Keratinocyte (primary cell): Measurements from ENCODE around the gene CNTNAP2. TPM values are rescaled to one million over a fixed set of nuclear protein-coding genes. Genes with fewer than 3 reads are reported as not detected.

Experiments used
- DNase-seq: peaks from one replicate; pipeline ENCODE4 v3.0.0-alpha.2; 2011; ENCODE audit warnings: low read depth, missing footprints, low spot score
- FAIRE-seq: peaks from 2 replicates; lab custom pipeline; 2011; peaks lifted over from hg19 to GRCh38; lab: Jason Lieb, UNC
- H2AFZ ChIP-seq: 2 replicates; pipeline ENCODE4 v1.6.0; 2012; ENCODE audit warnings: low read length, control low read depth, inconsistent platforms; ENCODE audit not compliant: control insufficient read depth
- H3K27ac ChIP-seq: 2 replicates; pipeline ENCODE4 v1.5.1; 2011; ENCODE audit warnings: low read length; ENCODE audit not compliant: control insufficient read depth, insufficient read depth
- H3K27me3 ChIP-seq: 3 replicates; pipeline ENCODE4 v1.6.0; 2011; ENCODE audit warnings: low read length; ENCODE audit not compliant: control insufficient read depth, insufficient read depth; ENCODE audit errors: extremely low read depth
- H3K36me3 ChIP-seq, 2 experiments: 2 replicates in 1 of 2; 3 replicates in 1 of 2; pipeline ENCODE4 v1.5.1; 2011; ENCODE audit warnings: low read length in 2 of 2, mild to moderate bottlenecking in 1 of 2; ENCODE audit not compliant: control insufficient read depth in 2 of 2, insufficient read depth in 2 of 2; ENCODE audit errors: extremely low read depth in 1 of 2
- H3K4me1 ChIP-seq: 3 replicates; pipeline ENCODE4 v1.5.1; 2011; ENCODE audit warnings: low read length; ENCODE audit not compliant: control insufficient read depth, insufficient read depth; ENCODE audit errors: extremely low read depth
- H3K4me2 ChIP-seq: 3 replicates; pipeline ENCODE4 v1.6.0; 2011; ENCODE audit warnings: low read depth, low read length; ENCODE audit not compliant: control insufficient read depth, insufficient read depth; ENCODE audit errors: extremely low read depth
- H3K4me3 ChIP-seq, 3 experiments: fragments of 200-600 bp in 1 of 3; sonication (generic) in 1 of 3; 2 replicates in 2 of 3; 3 replicates in 1 of 3; pipeline ENCODE4 v1.5.1; 2011 to 2016; ENCODE audit warnings: low read length in 3 of 3, mild to moderate bottlenecking in 3 of 3, control low read depth in 2 of 3, inconsistent platforms in 1 of 3, low read depth in 1 of 3, mixed read lengths in 1 of 3, mixed run types in 1 of 3, moderate library complexity in 1 of 3; ENCODE audit not compliant: control insufficient read depth in 2 of 3, insufficient read depth in 2 of 3; ENCODE audit errors: extremely low read depth in 1 of 3
- H3K79me2 ChIP-seq: 2 replicates; pipeline ENCODE4 v1.6.0; 2012; ENCODE audit warnings: low read length; ENCODE audit not compliant: control insufficient read depth, insufficient read depth
- H3K9ac ChIP-seq: 3 replicates; pipeline ENCODE4 v1.6.0; 2011; ENCODE audit warnings: low read length; ENCODE audit not compliant: control insufficient read depth, insufficient read depth; ENCODE audit errors: extremely low read depth
- H3K9me1 ChIP-seq: 3 replicates; pipeline ENCODE4 v1.6.0; 2011; ENCODE audit warnings: low read length; ENCODE audit not compliant: control insufficient read depth, insufficient read depth; ENCODE audit errors: extremely low read depth
- H3K9me3 ChIP-seq: 2 replicates; pipeline ENCODE4 v1.5.1; 2012; ENCODE audit warnings: low read depth, low read length; ENCODE audit not compliant: control insufficient read depth
- H4K20me1 ChIP-seq: 3 replicates; pipeline ENCODE4 v1.6.0; 2011; ENCODE audit warnings: low read length; ENCODE audit not compliant: control insufficient read depth, insufficient read depth; ENCODE audit errors: extremely low read depth
- CTCF ChIP-seq, 3 experiments: IDR thresholded peaks in 1 of 3; conservative IDR thresholded peaks in 1 of 3; optimal IDR thresholded peaks in 1 of 3; 2 replicates in 2 of 3; 3 replicates in 1 of 3; pipeline versions ENCODE3 to v1.5.1; 2011; ENCODE audit warnings: low read length in 3 of 3, mild to moderate bottlenecking in 3 of 3, moderate library complexity in 2 of 3, control low read depth in 1 of 3, inconsistent platforms in 1 of 3; ENCODE audit not compliant: insufficient read depth in 2 of 3; ENCODE audit errors: extremely low read depth in 1 of 3
- EZH2 ChIP-seq: IDR thresholded peaks from one replicate; pipeline ENCODE4 v1.6.1; 2012; ENCODE audit warnings: inconsistent platforms, mild to moderate bottlenecking, low read length, moderate library complexity
- dilution Hi-C: fragments of 300-500 bp; cut with MboI; formaldehyde crosslinking; loops from one replicate; pipeline ENCODE4 v1.7.0; 2020; ENCODE audit warnings: low sequenced_read_pairs; ENCODE audit not compliant: extremely low pct_ligation_motif_present
- polyA plus RNA-seq, 5 experiments: library from polyadenylated mRNA; depleted of rRNA in 3 of 5; stranded (reverse) in 3 of 5; stranded (forward) in 1 of 5; unstranded in 1 of 5; fragments of >200 nt; gene quantifications; 1 replicate in 1 of 5; 2 replicates in 3 of 5; 3 replicates in 1 of 5; pipeline versions ENCODE4 v1.2.1 to v1.2.3, GENCODE V29; 2011 to 2012; ENCODE audit warnings: missing spikeins in 2 of 5, low read depth in 1 of 5, low replicate concordance in 1 of 5

Gene CNTNAP2
- polyA plus RNA-seq, 1 donor (not counting 4 experiments of a cell fraction or from before 2014, with no cell fraction given), result 1.4 TPM

DNA sequence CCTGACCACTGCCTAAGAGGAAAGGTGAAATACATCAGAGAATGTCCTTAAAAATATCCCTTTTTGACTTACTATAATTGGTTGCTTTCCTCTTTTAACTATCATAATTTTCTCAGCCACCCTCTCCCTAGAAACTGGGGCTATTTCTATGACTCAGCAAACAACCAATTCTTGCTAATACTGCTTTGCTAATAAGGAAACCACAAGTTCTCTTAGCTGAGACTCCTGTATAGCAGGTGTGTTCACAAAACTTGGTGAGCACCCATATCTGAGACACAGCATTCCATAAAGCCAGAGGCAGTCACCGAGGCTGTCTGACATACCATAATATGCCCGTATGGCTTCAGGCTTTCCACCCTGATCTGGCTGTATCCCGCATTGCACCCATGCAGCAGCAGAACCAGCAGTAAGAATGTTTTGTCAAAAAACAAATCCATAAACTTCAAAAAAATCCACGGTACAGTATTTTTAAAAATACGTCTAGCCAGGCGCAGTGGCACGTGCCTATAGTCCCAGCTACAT, 2282.3 kb downstream of the CNTNAP2 start:
- dilution Hi-C loops, result no loop called here

DNA sequence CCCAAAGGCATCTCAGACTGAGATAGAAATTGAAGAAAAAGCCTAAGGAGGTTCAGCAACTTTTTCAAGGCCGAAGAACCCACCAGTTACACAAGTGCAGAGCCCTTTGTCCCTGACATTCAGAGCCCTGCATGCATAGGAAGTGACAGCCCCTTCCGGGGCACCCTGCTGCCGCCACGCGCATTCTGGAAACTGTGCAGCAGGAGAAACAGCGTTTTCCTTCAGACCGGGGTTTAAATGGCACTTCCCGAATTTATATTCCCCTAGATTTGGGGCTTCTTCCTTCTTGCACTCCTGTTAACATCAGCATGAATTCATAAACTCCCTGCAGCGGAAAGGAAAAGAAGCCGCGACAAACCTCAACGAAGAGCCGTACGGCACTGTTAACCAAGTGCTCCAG, 2283.5 kb downstream of the CNTNAP2 start:
- Histone ChIP-seq H3K79me2 (no peaks in the 10 kb centered on the region), H2AFZ (no peak overlapping the region), H3K9ac (no peak overlapping the region), H3K9me1 (no peaks in the 10 kb centered on the region), H3K9me3 (no peaks in the 10 kb centered on the region), H3K4me2 (no peak overlapping the region), H3K4me1 (peaks cover 17% of the 10 kb centered on the region), H3K4me3 (no peak overlapping the region), H4K20me1 (no peaks in the 10 kb centered on the region), H3K27ac (no peak overlapping the region), H3K27me3 (no peaks in the 10 kb centered on the region), H3K36me3 (no peaks in the 10 kb centered on the region)
- FAIRE-seq (no peak), DNase-seq (no peak)
- TF ChIP-seq EZH2 (no peak), CTCF (optimal IDR thresholded peaks at IDR 0.05 in 1 of 3, IDR thresholded peaks at IDR 0.05 in 1 of 3, conservative IDR thresholded peaks at IDR 0.05 in 1 of 3; ENCODE audit: extremely low read depth in 1 of 3, insufficient read depth in 2 of 3, low read length in 3 of 3) (no peak)
- dilution Hi-C loops, result no loop called here

More for the DNA sequence above, 2282.3 kb downstream of the CNTNAP2 start:
- no peaks in the 10 kb centered on the region for H3K79me2 ChIP-seq
- peaks cover 17% of the 10 kb centered on the region for H3K4me1 ChIP-seq
- no peaks in the 10 kb centered on the region for H3K9me1 ChIP-seq
- H2AFZ ChIP-seq, result no peak overlapping the region
- no peak overlapping the region for H3K27ac ChIP-seq
- DNase-seq (no peak), FAIRE-seq (peak; percentile 81)
- H3K4me2 ChIP-seq, result peak overlapping the region; percentile 40
- TF ChIP-seq EZH2 (no peak), CTCF (optimal IDR thresholded peaks at IDR 0.05 in 1 of 3, IDR thresholded peaks at IDR 0.05 in 1 of 3, conservative IDR thresholded peaks at IDR 0.05 in 1 of 3; ENCODE audit: extremely low read depth in 1 of 3, insufficient read depth in 2 of 3, low read length in 3 of 3) (no peak)
- no peaks in the 10 kb centered on the region for H4K20me1 ChIP-seq
- H3K27me3 ChIP-seq, result no peaks in the 10 kb centered on the region
- H3K9me3 ChIP-seq, result no peaks in the 10 kb centered on the region
- no peak overlapping the region for H3K4me3 ChIP-seq
- no peaks in the 10 kb centered on the region for H3K36me3 ChIP-seq
- no peak overlapping the region for H3K9ac ChIP-seq
